Measurements from ENCODE around the gene RPLP1.

The RPLP1 gene

GRCh38 chr15:69452692-69453521 lies at the start of gene RPLP1:
Gene RPLP1 (plus strand): TSS chr15:69452818. CDS start chr15:69452949, 131 bp downstream.
- peak; percentile 97 for DNase-seq

DNA sequence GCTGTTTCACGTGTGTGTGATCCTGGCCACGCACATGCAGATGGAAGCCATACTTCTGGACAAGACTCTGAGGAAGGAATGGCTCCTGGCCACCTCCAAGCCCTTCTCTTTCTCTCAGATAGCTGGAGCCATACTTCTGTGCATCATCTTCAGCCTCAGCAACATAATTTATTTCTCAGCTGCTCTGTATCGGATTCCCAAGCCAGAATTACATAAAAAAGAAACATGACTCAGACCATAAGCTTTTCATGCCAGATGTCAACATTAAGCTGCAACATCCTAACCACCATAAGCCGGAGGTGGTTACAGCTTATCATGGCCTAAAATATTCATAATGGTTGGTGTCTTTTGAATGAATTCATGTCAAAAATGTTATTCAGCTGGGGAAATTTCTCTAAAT lies 49.0 kb upstream of the RPLP1 start:
- no peak for DNase-seq

GRCh38 chr15:69405110-69405509 lies 47.5 kb upstream of the RPLP1 start:
- DNase-seq: no peak

GRCh38 chr15:69407719-69408400 lies 44.8 kb upstream of the RPLP1 start:
- no peak for DNase-seq

DNA sequence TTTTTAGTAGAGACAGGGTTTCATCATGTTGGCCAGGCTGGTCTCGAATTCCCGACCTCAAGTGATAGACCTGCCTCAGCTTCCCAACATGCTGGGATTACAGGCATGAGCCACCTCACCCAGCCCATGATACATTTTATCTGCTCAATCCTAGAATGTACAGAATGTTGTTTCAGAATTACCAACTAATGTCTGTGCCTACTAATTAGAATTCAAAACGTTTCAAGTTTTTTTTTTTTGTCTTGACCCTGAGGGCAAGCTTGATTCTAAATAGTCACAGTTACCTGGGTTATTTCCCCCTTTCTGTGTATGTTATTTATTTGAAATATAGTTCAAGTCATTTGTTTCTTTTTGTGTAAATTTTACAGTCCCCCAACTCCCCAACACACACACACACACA lies 43.8 kb upstream of the RPLP1 start:
- DNase-seq: no peak

DNA sequence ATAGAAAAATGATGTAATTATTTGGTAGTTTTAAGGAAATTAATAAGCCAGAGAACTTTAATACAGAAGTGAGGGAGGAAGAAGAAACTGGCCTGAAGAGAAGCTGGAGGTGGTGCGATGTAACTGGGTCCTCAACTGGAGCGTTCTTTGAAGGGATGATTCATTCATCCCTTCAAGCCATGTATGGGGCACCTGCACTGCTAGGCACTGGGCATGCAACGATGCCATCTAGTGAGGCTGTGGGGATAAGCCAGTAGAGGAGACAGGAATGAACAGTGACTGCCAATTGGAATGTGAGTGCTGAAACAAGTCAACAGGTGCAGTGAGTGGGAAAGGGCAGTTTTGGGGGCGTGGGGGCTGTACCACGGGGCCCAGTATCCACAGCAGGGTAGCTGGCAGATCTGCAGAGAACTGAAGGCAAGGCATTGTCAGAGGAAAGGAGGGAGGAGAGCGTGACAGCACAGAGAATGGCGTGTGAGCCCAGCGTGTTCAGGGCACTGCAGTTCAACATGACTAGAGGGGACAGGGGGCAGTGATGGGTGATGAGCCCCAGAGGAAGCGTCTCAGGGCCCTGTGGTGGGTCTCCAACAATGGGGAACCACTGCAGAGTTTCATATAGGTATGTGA lies 42.3 kb upstream of the RPLP1 start:
- peak; percentile 57 for DNase-seq

GRCh38 chr15:69412274-69412673 lies 40.3 kb upstream of the RPLP1 start:
- DNase-seq: no peak

DNA sequence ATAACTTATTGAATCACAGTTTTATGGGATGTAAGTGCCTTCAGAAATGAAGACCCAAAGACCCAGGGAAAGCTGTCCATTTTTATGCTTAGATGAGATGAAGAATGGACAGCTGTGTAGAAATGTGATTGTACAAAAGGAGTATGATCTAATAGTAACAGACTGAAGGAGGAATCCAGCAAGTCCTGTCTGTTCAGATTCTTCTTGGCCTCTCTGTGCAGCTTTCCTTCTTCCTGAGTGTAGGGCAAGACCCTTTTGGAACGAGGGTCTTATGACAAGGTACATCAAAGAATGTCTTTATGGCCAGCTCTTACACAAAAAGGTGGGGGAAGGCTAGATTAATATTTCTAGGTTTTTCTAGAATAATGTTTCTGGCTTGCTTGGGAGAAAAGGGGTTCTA lies 39.9 kb upstream of the RPLP1 start:
- no peak for DNase-seq

DNA sequence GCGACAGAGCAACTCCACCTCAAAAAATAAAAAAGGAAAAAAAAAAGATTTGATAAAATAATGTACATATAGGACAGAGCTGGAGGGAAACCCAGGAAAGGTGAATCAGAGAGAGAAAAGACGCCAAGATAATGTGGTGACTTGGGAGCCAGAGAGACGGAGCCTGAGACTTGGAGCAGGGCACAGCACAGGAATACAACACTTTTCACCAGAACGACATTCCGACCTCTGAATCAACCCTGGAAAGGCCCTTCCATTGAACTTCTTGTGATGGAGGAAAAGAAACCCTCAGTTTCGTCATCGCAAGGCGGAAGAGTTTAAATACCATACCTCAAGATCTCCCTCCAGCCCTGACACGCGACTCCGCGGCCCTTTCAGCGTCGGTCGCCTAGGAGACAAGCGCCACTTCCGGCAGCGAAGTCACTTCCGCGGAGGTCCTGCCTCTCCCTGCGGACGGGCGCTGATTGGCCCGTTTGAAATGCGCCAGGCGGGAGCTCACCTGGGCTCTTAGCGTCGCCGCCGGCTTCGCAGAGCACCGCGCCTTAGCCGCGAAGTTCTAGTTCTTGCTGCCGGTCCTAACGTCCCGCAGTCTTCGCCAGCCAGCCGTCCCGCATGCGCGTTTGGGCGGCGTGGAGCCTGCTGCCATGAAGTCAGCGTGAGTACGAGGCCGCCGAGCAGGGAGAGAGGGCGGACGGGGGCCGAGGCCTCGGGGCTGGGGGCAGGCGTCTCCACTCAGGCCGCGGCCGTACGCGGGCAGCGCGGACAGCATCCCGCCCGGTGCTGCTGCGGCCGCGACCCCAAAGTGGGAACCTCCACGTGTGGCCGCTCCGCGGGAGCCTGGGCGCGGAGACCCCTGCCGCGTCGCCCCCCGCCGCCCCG lies 38.6 kb upstream of the RPLP1 start, which contains the start of gene KIF23:
TSS of gene KIF23 (plus strand) at position 528 of the 879 bp plus-strand sequence. CDS start at position 645, 117 bp downstream.
- DNase-seq: peak; percentile 97

GRCh38 chr15:69414701-69415167 lies 37.9 kb upstream of the RPLP1 start:
- peak; percentile 33 for DNase-seq

DNA sequence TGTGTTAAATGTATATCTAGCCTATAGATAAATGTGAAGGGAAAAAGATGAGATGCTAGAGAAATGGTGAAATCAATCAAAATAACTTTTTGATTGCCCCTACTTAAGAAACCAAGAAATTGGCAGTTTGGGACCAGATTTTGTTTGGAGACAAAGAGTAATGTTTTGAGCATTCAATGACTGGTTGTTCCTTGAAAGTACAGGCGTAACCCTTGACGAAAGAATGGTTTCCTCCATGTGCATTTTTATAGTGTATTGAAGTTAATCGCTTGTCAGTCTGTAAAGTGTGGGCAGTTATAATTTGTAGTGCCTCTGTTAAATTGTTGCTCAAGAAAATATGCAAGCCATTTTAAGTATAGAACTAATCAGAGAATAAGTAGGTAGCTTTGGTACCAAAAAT lies 37.2 kb upstream of the RPLP1 start:
- DNase-seq: peak; percentile 8

GRCh38 chr15:69417581-69417980 lies 35.0 kb upstream of the RPLP1 start:
- no peak for DNase-seq

- DNase-seq: no peak
These were observed 31.1 kb upstream of the RPLP1 start for GRCh38 chr15:69421498-69421897.

GRCh38 chr15:69422336-69422895 lies 30.2 kb upstream of the RPLP1 start:
- no peak for DNase-seq

- DNase-seq: no peak
These were observed 28.6 kb upstream of the RPLP1 start for GRCh38 chr15:69424001-69424400.

- DNase-seq: no peak
These were observed 27.7 kb upstream of the RPLP1 start for GRCh38 chr15:69424748-69425413.

DNA sequence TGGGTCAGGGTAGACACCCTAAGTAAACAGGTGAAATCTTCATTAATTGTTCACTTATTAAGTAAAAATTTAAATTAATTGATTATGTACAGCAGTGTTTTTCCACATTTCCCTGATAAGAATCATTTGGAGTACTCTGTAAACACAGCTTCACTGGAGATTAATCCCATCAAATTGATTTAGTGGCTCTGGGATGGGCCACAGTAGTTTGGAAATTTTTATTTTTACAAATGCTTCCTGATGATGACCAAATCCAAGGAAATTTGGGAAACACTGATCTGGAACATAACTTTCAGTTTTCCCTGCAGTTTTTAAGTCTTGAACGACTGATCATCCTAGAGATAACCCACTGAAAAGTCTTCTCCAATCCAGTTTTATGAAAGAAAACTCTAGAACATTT lies 18.8 kb upstream of the RPLP1 start:
- no peak for DNase-seq

DNA sequence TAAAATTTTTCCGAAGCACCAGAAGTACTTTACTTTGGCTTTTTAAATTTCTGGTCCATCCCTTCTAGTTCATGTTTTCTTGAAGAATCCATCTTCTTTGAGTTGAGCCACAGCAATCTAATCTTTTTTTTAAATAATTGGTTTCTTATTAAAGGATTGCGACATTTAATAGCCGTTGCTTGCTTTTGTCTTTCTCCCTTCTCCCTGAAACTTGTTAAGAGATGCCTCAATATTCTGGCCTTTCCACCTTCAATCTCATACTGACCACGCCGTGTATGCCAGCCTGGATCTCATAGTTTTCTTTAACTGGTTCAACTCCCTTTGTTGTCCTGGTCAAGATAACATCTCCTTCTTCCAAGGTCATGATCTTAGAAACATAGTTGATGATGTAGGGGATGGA lies 18.4 kb upstream of the RPLP1 start:
- no peak for DNase-seq

- DNase-seq: no peak
These were observed 17.9 kb upstream of the RPLP1 start for GRCh38 chr15:69434679-69435078.

GRCh38 chr15:69435985-69436384 lies 16.6 kb upstream of the RPLP1 start:
- DNase-seq: no peak

GRCh38 chr15:69436951-69437350 lies 15.7 kb upstream of the RPLP1 start:
- DNase-seq: no peak

DNA sequence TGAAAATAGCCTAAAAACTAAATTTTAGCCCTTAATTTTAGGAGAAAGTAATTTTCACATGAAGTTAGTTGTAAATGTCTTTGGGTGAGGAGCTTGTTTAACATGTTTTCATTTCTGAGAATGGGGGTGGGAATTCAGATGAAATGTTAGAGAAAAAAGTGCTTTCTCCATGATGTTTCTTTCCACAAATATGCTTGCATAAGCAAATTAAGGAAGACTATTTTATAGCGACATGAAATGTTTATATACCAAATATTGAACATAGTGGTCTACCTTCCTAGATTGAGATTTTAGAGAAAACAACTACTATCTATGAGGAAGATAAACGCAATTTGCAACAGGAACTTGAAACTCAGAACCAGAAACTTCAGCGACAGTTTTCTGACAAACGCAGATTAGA lies 13.0 kb upstream of the RPLP1 start:
- DNase-seq: no peak
